WTC11 (cell line): ENCODE results near the gene NIF3L1.

Experiments used
- CBFB ChIP-seq: sonication (generic); formaldehyde crosslinking; IDR thresholded peaks from 2 replicates; pipeline ENCODE4 v1.8.1; 2022; ENCODE audit warnings: mild to moderate bottlenecking, low read depth, missing genetic modification reagents
- CTCF ChIP-seq: fragments of 200-600 bp; IDR thresholded peaks from 2 replicates; pipeline ENCODE4 v1.8.0; 2022; ENCODE audit warnings: antibody characterized with exemption

- TF ChIP-seq CTCF (no peak), CBFB (CRISPR knock-in tag) (no peak)
Observed at GRCh38 chr2:200930947-200931626, 41.9 kb downstream of the NIF3L1 start.
